ENCODE measurements around the gene SIGLEC12.

DNA sequence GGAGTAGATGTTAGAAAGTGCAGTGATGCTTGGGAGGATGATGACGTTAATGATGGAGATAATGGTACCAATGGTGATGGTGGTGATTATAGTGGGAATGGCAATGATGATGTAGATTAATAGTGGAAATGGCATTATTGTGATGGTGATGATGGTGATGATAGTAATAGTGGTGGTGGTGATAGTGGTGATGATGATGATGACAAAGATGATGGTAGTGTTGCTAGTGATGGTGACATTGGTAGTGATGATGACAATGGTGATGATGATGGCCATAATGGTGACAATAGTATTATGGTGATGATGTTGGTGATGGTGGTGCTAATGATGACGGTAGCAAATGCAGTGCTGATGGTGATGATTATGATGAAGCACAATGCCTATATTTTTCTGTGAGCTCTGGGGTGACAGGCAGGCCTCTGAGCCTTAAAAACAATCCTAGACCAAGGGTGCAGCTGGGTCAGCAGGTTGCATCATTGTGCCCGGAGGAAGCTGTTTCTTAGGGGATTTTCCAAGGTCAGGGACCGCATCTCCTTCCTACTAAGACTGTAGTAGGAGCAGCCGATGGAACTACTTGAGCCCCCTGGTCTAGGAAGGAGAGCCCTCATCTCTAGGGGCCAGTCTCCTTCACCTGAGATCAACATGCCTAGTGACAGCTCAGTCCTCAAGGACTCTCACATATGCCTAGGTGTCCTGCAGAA, 15.5 kb downstream of the SIGLEC12 start:
- TF ChIP-seq, protein P1, sequence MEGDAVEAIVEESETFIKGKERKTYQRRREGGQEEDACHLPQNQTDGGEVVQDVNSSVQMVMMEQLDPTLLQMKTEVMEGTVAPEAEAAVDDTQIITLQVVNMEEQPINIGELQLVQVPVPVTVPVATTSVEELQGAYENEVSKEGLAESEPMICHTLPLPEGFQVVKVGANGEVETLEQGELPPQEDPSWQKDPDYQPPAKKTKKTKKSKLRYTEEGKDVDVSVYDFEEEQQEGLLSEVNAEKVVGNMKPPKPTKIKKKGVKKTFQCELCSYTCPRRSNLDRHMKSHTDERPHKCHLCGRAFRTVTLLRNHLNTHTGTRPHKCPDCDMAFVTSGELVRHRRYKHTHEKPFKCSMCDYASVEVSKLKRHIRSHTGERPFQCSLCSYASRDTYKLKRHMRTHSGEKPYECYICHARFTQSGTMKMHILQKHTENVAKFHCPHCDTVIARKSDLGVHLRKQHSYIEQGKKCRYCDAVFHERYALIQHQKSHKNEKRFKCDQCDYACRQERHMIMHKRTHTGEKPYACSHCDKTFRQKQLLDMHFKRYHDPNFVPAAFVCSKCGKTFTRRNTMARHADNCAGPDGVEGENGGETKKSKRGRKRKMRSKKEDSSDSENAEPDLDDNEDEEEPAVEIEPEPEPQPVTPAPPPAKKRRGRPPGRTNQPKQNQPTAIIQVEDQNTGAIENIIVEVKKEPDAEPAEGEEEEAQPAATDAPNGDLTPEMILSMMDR (IDR thresholded peaks at IDR 0.05) = no peak
- TF ChIP-seq POLR2A (IDR thresholded peaks at IDR 0.05) = no peak

Measured in thyroid gland (tissue), 4 donors.